ENCODE results near the gene POU4F3. TPM values are rescaled to one million over a fixed set of nuclear protein-coding genes. Genes with fewer than 3 reads are reported as not detected.

The POU4F3 gene, protein sequence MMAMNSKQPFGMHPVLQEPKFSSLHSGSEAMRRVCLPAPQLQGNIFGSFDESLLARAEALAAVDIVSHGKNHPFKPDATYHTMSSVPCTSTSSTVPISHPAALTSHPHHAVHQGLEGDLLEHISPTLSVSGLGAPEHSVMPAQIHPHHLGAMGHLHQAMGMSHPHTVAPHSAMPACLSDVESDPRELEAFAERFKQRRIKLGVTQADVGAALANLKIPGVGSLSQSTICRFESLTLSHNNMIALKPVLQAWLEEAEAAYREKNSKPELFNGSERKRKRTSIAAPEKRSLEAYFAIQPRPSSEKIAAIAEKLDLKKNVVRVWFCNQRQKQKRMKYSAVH
- total RNA-seq (2022; extraction: Qiagen RNA extraction; ENCODE audit: low read depth) = 0.05 to 0.19 TPM (median 0.10 TPM) in 4 of 5 replicates, not detected in the other

DNA sequence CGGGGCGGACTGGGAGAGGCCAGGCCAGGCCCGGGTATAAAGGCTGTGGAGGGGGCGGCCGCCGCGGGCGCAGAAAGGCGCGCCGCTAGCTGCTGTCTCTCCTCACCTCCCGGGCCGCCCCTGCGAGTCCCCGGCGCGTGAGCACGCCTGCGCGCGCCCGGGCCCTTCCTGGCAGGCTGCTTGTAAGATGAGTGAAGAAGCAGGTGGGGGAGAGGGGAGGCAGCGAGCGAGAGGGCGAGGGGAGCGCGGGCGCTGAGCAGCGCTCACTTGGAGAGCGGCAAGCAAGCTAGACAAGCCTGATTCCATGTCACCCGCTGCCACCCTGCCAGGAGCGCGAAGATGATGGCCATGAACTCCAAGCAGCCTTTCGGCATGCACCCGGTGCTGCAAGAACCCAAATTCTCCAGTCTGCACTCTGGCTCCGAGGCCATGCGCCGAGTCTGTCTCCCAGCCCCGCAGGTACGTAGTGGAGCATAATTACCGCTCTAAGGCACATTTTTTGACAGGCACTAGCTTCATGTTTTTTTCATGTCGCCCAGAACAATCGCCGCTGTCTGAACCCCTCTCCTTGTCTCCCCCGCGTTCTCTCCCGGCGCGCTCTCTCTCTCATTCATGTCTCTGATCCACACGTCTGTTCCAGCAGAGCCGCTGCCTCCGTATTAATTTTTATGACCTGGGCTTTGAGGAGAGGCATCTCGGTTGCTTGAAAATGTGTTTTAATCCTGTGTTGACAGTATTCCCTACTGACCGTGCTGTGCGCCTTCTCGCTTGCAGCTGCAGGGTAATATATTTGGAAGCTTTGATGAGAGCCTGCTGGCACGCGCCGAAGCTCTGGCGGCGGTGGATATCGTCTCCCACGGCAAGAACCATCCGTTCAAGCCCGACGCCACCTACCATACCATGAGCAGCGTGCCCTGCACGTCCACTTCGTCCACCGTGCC, at the start of gene POU4F3:
TSS of gene POU4F3 (plus strand) at position 66 of the 941 bp plus-strand sequence. CDS start at position 340, 274 bp downstream.

Other genes starting within 250 kb of the POU4F3 start
- 0.42 to 0.57 TPM (median 0.49 TPM) in 3 of 5 replicates, not detected in the others for gene PLAC8L1, start 233.3 kb upstream of the POU4F3 start, total RNA-seq (2022; extraction: Qiagen RNA extraction; ENCODE audit: low read depth)
- 56.1 to 69.0 TPM (median 65.1 TPM) in 5 replicates for gene LARS1, start 156.2 kb upstream of the POU4F3 start, total RNA-seq (2022; extraction: Qiagen RNA extraction; ENCODE audit: low read depth)
- 12.7 to 16.8 TPM (median 14.9 TPM) in 5 replicates for gene RBM27, start 135.2 kb upstream of the POU4F3 start, total RNA-seq (2022; extraction: Qiagen RNA extraction; ENCODE audit: low read depth)
- 48.3 to 55.9 TPM (median 52.2 TPM) in 5 replicates for gene TCERG1, start 108.5 kb downstream of the POU4F3 start, total RNA-seq (2022; extraction: Qiagen RNA extraction; ENCODE audit: low read depth)
- not detected in 5 replicates for gene GPR151, start 177.4 kb downstream of the POU4F3 start, total RNA-seq (2022; extraction: Qiagen RNA extraction; ENCODE audit: low read depth)